ENCODE results near the gene LRRC28.
"Not testable (repeated sequence)": the region's sequence is repeated elsewhere in the genome, so short reads cannot be mapped to it uniquely, and the experiment has no call there.

Gene LRRC28

GRCh38 chr15:99250857-99251841, at the start of gene LRRC28:
Gene LRRC28, plus strand, starts transcription at chr15:99251481. Its CDS starts 4,477 bp downstream, at chr15:99255958.
- DNase-seq = peak; percentile 92

GRCh38 chr15:99202176-99202552, 49.1 kb upstream of the LRRC28 start:
- DNase-seq = no peak

DNA sequence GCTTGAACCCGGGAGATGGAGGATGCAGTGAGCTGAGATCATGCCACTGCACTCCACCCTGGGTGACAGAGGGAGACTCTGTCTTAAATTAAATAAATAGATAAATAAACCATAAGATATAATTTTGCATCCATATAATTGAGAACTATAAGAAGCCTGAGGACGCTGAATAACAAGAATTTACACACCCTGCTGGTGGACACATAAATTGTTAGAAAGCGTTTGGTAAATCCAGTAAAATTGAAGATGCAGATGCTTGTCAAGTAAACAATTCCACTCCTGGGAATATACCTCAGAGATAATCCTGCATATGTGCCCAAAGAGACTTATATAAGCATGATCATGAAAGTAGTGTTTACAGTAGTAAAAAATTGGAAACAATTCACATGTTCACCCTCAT, 43.6 kb upstream of the LRRC28 start:
- no peak for DNase-seq

DNA sequence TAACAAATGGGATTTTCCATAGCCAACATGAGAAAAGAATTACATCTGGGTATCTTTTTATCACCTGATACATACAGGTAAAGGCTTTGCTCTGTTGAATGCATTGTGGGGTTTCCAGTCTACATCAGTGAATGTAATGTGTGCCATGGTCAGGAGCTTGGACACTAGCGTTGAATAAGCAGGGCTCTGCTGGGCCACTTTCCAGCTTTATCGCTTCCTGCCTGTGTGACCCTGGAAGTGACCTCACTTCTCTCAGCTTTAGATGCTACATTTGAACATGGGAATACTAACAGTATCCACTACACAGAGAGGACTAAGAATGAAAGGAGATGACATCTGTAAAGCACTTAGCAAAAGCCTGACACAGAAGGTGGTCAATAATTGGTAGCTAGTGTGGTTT, 42.0 kb upstream of the LRRC28 start:
- no peak for DNase-seq

- no peak for DNase-seq
These were observed 40.9 kb upstream of the LRRC28 start for GRCh38 chr15:99210334-99210733.

DNA sequence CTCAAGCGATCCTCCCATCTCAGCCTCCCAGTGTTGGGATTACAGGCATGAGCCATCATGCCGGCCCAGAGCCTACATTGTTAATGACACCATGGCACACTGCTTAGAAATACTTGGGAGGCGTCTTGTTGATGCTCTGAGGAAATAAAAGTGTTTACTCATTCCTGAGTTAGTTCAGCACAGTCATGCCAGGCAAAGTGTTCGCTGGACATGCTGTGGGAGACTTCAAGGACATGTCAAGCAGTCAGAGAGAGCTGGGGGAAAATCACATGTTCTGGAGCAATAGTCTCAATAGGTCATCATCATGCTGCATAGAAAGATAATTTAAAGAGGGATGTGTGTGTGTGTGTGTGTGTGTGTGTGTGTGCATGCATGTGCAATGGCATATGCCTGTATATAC, 39.4 kb upstream of the LRRC28 start:
- no peak for DNase-seq

DNA sequence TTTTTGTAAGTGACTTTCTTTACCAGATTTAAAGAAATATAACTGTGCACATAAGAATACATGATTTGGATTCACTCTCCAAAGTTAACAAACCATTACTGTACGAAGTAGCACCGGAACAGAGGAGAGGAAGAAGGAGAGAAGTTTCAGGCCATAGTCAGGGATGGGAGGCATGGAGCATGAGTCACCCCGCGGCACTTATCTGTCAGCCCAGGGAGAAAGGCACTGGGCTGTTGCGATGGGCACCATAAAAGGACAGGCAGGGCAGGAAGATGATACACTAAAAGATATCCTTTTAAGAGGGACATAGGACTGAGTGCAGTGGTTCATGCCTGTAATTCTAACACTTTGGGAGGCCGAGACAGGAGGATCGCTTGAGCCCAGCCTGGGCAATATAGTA, 38.9 kb upstream of the LRRC28 start:
- no peak for DNase-seq

GRCh38 chr15:99213187-99213811, 38.0 kb upstream of the LRRC28 start:
- DNase-seq = peak; percentile 38

DNA sequence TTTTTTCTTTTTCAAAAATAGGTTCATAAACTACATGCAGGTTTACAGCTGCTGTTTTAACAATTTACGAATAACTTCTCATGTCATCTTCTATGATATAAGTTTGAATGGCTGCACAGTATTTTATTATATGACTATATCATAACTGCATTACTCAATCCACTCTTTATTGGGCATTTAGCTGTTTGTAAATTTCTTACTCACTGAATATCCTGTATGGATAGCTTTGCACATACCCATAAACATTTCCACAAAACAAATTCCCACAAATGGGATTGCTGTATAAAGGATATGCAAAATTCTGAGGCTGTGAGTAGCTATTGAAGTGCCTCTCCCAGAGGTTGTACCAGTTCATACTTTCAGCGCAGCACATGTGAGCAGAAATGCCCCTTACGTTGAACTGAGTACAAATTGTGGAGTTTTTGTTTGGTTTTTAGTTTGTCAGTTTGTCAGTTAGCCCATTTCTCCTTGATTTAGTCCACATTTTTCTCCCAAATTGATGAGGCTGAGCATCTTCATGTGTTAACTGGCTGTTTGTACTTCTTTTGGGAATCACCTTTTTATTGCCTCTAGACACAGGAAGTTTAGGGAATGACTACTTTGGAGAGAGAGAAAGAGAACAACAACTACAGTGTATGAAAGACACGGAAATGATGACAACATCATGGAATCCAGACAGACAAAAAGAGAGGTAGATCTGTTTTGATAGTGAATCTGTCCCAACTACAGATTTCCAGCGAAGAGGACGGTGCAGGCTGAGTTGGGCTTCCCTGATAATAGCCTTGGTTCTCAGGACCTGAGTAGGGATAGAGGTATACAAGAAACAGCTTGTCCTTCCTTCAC, 26.7 kb upstream of the LRRC28 start:
- DNase-seq = no peak

GRCh38 chr15:99226802-99227201, 24.5 kb upstream of the LRRC28 start:
- DNase-seq = no peak

- DNase-seq = no peak
These were observed 23.0 kb upstream of the LRRC28 start for GRCh38 chr15:99228120-99228770.

DNA sequence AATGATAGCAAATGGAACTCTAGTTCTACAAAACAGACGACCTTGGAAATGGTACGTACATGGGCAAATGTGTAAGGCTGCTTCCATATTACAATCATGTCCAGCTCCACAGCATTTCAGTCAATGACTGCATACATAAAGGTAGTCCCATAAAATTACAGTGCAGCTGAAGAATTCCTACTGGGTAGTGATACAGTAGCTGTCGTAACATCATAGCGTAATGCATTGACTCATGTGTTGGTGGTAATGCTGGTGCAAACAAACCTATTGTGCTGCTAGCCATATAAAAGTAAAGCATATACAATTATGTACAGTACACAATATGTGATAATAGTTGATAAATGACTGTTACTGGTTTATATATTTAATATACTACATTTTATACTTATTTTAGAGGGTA, 20.4 kb upstream of the LRRC28 start:
- no peak for DNase-seq

- DNase-seq = no peak
These were observed 18.5 kb upstream of the LRRC28 start for GRCh38 chr15:99232740-99233139.

GRCh38 chr15:99234160-99234559, 17.1 kb upstream of the LRRC28 start:
- not testable (repeated sequence) for DNase-seq

DNA sequence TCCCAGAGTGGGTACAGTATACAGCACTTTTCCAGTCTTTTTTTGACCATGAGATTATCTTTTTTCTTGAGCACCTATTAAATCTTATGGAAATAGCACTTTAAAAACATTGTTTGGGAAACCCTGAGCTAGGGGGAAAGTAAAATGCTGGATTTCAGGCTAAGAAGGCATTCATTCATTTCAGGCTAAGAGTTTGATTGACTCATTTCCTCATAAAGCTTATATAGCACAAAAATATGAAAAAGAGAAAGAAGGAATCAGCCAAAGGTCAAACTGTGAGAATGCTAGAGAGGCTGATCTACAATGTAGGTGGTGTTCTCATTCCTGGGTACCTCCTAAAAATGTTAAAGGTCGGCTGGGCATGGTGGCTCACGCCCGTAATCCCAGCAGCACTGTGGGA, 12.4 kb upstream of the LRRC28 start:
- no peak for DNase-seq

DNA sequence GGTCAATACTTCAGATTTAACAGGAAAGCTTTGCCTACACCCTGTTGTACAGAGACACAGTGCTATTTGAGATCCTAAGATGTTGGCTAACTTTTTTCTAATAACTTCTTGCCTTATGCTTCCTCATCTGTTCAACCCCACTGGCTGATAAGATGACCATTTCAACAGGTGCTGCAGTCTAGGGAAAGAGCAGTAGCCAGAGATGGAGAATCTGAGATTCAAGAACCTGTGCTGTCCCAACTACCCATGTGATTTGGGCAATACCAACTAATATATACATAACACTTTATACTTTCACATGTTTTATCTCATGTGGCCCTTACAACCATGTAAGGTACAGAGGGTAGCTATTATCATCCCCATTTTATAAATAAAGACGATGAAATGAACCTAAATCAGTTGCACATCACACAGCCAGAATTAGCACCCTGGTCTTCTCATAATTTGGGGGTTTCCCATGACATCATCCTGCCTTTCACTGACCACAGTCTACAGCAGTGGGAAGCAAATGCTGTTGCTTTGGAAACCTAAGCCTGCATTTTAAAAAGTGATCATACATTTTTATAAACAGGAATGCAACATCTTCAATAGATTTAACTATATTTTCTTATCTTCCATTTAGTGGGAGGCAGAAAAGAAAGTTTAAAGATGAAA, 11.6 kb upstream of the LRRC28 start:
- DNase-seq = no peak

GRCh38 chr15:99241752-99242151, 9.5 kb upstream of the LRRC28 start:
- DNase-seq = no peak

DNA sequence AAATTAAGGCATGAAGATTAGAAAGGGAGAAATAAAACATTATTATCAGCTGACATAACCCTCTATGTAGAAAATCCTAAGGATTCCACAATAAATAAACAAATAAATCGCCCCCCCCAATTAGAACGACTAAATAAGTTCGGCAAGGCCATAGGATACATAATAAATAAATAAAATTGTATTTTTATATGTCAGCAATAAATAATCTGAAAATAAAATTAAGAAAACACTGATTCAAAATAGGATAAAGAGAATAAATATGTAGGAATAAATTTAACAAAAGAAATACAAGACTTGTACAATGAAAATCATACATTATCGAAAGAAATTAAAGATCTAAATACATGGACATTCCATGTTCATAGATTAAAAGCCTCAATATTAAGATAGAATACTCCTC, 7.0 kb upstream of the LRRC28 start:
- no peak for DNase-seq

DNA sequence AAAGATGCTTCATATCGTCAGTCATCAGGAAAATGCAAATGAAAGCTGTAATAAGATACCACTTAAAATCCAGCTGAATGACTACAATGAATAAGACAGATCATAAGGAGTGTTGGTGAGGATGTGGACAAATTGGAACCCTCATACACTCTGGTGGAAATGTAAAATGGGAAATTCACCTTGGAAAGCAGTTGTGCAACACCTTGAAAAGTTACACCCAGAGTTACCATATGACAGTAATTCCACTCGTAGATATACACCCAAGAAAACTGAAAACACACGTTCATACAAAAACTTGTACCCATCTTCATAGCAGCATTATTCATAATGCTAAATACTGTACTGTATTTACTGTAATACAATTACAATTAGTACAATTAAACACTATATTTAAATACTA, 4.2 kb upstream of the LRRC28 start:
- no peak for DNase-seq

GRCh38 chr15:99248000-99248715, 3.1 kb upstream of the LRRC28 start:
- no peak for DNase-seq

DNA sequence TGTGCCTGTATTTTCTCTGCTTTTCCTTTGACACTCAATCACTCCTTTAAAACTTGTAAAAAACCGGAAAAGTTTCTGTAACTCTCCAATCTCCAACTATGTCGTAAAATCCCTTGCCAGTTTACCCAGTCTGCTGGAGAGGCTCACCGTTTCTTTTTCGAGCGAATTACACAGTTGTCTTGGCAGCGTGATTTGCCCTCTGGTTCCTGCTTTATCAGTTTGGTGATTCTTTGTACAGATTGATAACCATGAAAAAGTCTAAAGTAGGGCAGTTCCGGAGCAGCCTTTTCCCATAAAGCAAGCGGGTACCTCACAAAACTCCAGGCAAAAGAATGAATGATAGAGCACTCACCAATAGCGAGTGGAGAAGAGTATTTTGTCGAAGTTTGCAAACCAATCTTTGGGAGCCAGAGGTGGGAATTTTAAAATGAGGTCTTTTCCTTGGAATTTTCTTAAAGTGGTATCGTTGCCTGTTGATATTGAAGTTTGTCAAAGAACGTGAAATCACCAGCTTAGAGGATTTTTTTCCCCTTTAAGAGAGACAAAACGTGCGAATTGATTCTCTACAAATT, 1.9 kb upstream of the LRRC28 start, which contains the start of gene TTC23:
TTC23 (minus strand) TSS at position 312 of the 572 bp plus-strand sequence. CDS start 20,869 bp downstream, outside the sequence.
- DNase-seq = peak; percentile 65

Data from NCI-H2227 treated with DMSO at 0.1 percent for 48 hours (cell line).